GM12801 (cell line): ENCODE data around the gene FOXK1.

Experiments used
- CTCF ChIP-seq: IDR thresholded peaks from one replicate; pipeline ENCODE4 v1.5.1; 2011; ENCODE audit warnings: control low read depth; ENCODE audit not compliant: insufficient read length; ENCODE audit errors: extremely low read depth

The FOXK1 gene

GRCh38 chr7:4794591-4795350 is 112.7 kb downstream of the FOXK1 start:
- no peak for TF ChIP-seq CTCF

- no peak for TF ChIP-seq CTCF
Measured at GRCh38 chr7:4796453-4796852, 114.4 kb downstream of the FOXK1 start.

- TF ChIP-seq CTCF = no peak
Measured at GRCh38 chr7:4797858-4798705, 116.0 kb downstream of the FOXK1 start.

- TF ChIP-seq CTCF = no peak
Measured at GRCh38 chr7:4798706-4799235, 116.7 kb downstream of the FOXK1 start.

GRCh38 chr7:4799508-4800268 is 117.6 kb downstream of the FOXK1 start:
- TF ChIP-seq CTCF = no peak

- no peak for TF ChIP-seq CTCF
Measured at GRCh38 chr7:4800487-4800886, 118.4 kb downstream of the FOXK1 start.
